NCI-H128 (cell line): ENCODE results near the gene CD34.

Experiments
- DNase-seq: peaks from one replicate; lab custom pipeline; 2025; ENCODE audit not compliant: unreplicated experiment; lab: John Stamatoyannopoulos, UW

Gene CD34

GRCh38 chr1:207858281-207858680, 52.6 kb downstream of the CD34 start:
- no peak for DNase-seq

- no peak for DNase-seq
These were observed 53.5 kb downstream of the CD34 start for GRCh38 chr1:207857447-207857846.

- no peak for DNase-seq
These were observed 54.5 kb downstream of the CD34 start for GRCh38 chr1:207856276-207857023.

GRCh38 chr1:207854001-207854400, 56.9 kb downstream of the CD34 start:
- no peak for DNase-seq

GRCh38 chr1:207853372-207853757, 57.6 kb downstream of the CD34 start:
- no peak for DNase-seq

GRCh38 chr1:207852576-207853371, 58.2 kb downstream of the CD34 start:
- no peak for DNase-seq

- DNase-seq: no peak
These were observed 59.2 kb downstream of the CD34 start for GRCh38 chr1:207851696-207852095.

- no peak for DNase-seq
These were observed 60.1 kb downstream of the CD34 start for GRCh38 chr1:207850621-207851407.

GRCh38 chr1:207849646-207850045, 61.3 kb downstream of the CD34 start:
- no peak for DNase-seq

- DNase-seq: no peak
These were observed 61.9 kb downstream of the CD34 start for GRCh38 chr1:207849016-207849415.

- no peak for DNase-seq
These were observed 62.7 kb downstream of the CD34 start for GRCh38 chr1:207848234-207848633.

- DNase-seq: no peak
These were observed 63.8 kb downstream of the CD34 start for GRCh38 chr1:207847116-207847515.

GRCh38 chr1:207845109-207845508, 65.8 kb downstream of the CD34 start:
- DNase-seq: no peak

GRCh38 chr1:207844371-207844770, 66.6 kb downstream of the CD34 start:
- DNase-seq: no peak

GRCh38 chr1:207842506-207842905, 68.4 kb downstream of the CD34 start:
- no peak for DNase-seq

GRCh38 chr1:207841901-207842300, 69.0 kb downstream of the CD34 start:
- no peak for DNase-seq

- no peak for DNase-seq
These were observed 69.6 kb downstream of the CD34 start for GRCh38 chr1:207841293-207841692.

- DNase-seq: no peak
These were observed 70.5 kb downstream of the CD34 start for GRCh38 chr1:207840380-207840779.

GRCh38 chr1:207839083-207839413, 71.9 kb downstream of the CD34 start:
- no peak for DNase-seq

GRCh38 chr1:207838156-207839082, 72.5 kb downstream of the CD34 start:
- no peak for DNase-seq

- DNase-seq: no peak
These were observed 73.3 kb downstream of the CD34 start for GRCh38 chr1:207837673-207838072.
